GM15510 (cell line): Measurements from ENCODE around the gene CDH1.

ENCODE experiments used
- POLR2A ChIP-seq: IDR thresholded peaks from 3 replicates; pipeline ENCODE4 v1.6.1; 2011; ENCODE audit warnings: borderline replicate concordance; ENCODE audit not compliant: insufficient read length; ENCODE audit errors: extremely low read depth

The CDH1 gene

GRCh38 chr16:68790130-68790761, 53.2 kb downstream of the CDH1 start:
- no peak for TF ChIP-seq POLR2A

GRCh38 chr16:68790944-68791343, 53.9 kb downstream of the CDH1 start:
- no peak for TF ChIP-seq POLR2A

DNA sequence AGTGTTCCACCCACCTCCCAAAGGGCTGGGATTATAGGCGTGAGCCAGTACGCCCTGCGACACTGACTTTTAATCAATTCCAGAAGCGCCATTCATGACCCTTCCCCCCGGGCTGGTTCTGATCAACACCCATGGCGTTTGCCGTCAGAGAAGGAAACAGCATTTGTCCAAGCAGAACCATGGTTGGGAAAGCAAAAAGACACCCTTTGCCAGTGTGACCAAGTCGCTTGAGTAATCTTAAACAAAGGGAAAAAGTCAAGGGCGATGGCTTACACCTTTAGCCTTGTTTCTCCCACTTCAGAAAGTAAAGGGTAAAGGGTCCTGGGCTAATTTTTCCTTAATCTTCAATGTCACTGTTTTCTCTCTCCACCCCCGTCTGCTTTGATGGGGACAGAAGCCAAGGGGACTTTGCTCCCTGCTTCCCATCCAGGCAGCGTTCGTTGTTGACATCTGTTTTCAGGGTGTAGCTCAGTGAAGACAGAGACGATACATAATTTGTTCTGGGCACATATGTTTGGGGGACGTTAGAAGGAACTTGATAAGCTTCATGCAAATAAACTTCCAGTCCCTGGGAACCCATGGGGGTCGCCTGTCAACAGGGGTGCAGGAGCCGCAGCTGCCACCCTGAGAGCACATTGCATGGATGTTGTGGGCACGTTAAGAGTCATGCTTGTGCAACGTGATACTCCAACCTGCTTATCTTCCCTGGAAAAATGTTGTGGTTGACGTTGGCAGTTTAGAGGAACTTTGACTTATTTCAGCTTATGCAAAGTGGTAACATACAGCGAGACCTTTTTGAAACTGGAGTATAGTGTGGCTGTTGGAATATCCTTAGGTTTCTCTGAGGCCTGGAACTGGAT, 55.6 kb downstream of the CDH1 start:
- no peak for TF ChIP-seq POLR2A

GRCh38 chr16:68793401-68793857, 56.3 kb downstream of the CDH1 start:
- no peak for TF ChIP-seq POLR2A

- no peak for TF ChIP-seq POLR2A
These were observed 61.3 kb downstream of the CDH1 start for GRCh38 chr16:68798398-68798797.

- TF ChIP-seq POLR2A = no peak
These were observed 63.3 kb downstream of the CDH1 start for GRCh38 chr16:68800257-68800875.

- TF ChIP-seq POLR2A = no peak
These were observed 65.1 kb downstream of the CDH1 start for GRCh38 chr16:68802190-68802589.

- TF ChIP-seq POLR2A = no peak
These were observed 69.3 kb downstream of the CDH1 start for GRCh38 chr16:68806422-68806821.

GRCh38 chr16:68806981-68807380, 69.9 kb downstream of the CDH1 start:
- TF ChIP-seq POLR2A = no peak

DNA sequence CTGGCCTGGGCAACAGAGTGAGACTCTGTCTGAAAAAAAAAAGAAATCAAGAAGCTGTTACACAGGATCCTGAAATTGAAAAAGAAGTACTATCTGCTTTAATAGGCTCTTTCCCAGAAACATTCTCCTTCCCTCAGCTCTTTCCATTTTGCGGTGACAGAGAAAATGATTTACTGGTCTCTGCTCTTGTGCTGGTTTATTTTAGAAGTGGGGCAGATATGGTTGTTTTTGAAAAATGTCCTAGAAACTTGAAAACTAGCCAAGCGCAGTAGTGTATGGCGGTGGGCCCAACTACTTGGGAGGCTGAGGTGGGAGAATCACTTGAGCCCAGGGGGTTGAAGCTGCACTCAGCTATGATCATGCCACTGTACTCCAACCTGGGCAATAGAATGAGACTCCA, 77.4 kb downstream of the CDH1 start:
- TF ChIP-seq POLR2A = no peak

DNA sequence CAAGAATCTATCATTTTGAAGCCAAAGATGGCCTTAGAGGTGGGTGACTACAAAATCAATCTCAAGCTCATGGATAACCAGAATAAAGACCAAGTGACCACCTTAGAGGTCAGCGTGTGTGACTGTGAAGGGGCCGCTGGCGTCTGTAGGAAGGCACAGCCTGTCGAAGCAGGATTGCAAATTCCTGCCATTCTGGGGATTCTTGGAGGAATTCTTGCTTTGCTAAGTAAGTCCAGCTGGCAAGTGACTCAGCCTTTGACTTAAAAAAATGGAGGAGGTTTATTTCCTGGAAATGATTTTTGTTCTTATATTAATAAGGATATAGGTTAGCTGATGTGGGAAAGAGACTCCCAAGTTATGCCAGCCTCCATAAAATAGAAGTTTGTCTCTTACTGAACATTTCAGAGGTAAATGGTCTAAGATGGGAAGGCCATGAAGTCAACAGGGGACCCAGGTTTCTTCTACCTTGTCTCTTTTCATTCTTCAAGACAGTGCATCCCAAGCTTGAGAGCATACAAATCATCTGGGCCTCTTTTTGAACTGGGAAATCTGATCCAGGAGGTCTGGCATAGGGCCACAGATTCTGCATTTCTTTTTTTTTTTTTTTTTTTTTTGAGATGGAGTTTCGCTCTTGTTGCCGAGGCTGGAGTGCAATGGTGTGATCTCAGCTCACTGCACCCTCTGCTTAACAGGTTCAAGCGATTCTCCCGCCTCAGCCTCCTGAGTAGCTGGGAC, 86.5 kb downstream of the CDH1 start:
- no peak for TF ChIP-seq POLR2A

DNA sequence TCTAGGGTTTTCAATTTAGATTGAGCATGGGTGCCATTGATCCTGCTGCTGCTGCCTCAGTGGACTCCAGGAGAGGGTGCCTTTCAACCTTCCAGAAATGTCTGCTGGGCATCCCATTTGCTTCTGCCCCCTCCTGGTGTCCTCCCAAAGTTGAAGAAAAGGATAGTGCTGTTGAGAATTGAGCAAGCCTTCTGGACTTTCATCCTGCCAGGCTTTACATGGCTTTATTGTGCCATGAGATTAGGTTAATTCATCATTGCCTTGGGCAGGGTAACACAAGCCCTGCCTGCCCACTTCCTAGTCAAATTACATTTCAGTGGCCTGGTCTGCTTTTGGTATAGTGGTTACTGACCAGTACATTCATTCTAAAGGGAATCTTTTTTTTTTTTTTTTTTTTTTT, 88.3 kb downstream of the CDH1 start:
- TF ChIP-seq POLR2A = no peak

DNA sequence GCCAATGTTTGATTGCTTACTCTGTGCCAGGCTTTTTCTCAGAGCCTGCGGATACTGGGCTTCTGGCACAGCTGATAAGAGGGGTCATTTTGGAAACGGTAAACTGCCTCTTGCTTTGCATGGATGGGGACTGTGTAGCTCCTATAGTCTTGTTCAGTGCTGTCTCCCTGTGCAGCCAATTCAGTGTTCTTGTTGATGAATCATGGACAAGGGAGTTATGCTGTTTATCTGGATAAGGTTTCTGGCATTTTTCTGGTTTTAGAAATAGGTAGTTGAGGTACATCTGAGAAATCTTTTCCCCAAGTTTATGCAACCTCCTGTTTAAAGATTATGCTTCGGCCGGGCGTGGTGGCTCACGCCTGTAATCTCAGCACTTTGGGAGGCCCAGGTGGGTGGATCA, 89.6 kb downstream of the CDH1 start:
- no peak for TF ChIP-seq POLR2A

DNA sequence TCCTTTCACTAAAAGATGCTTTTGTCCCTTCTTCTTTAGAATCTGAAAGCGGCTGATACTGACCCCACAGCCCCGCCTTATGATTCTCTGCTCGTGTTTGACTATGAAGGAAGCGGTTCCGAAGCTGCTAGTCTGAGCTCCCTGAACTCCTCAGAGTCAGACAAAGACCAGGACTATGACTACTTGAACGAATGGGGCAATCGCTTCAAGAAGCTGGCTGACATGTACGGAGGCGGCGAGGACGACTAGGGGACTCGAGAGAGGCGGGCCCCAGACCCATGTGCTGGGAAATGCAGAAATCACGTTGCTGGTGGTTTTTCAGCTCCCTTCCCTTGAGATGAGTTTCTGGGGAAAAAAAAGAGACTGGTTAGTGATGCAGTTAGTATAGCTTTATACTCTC, 96.2 kb downstream of the CDH1 start:
- TF ChIP-seq POLR2A = no peak

DNA sequence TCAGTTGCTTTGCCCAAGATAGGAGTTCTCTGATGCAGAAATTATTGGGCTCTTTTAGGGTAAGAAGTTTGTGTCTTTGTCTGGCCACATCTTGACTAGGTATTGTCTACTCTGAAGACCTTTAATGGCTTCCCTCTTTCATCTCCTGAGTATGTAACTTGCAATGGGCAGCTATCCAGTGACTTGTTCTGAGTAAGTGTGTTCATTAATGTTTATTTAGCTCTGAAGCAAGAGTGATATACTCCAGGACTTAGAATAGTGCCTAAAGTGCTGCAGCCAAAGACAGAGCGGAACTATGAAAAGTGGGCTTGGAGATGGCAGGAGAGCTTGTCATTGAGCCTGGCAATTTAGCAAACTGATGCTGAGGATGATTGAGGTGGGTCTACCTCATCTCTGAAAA, 97.5 kb downstream of the CDH1 start:
- TF ChIP-seq POLR2A = no peak
